Lung (tissue), 12 donors: ENCODE results near the gene ENOPH1. TPM values are rescaled to one million over a fixed set of nuclear protein-coding genes. Genes with fewer than 3 reads are reported as not detected.
A peak's percentile ranks its signal among the peaks of the same experiment; 100 is the strongest.
"Not testable (repeated sequence)": the region's sequence is repeated elsewhere in the genome, so short reads cannot be mapped to it uniquely, and the experiment has no call there.

Experiments used
- ATAC-seq: fragments of 200-7000 bp; cut with Tn5 transposase; one replicate; pipeline ENCODE4 v1.9.1; 2020; ENCODE audit warnings: moderate number of reproducible peaks; ENCODE audit not compliant: insufficient read depth, low FRiP score
- DNase-seq, 3 donors: peaks; one replicate each; pipeline ENCODE4 v3.0.0-alpha.2; 2013 to 2017
- H3K27ac ChIP-seq, 2 donors: one replicate each; pipeline ENCODE4 v1.5.1; 2013; ENCODE audit warnings: mild to moderate bottlenecking in 2 of 2, moderate library complexity in 2 of 2, control low read depth in 1 of 2, inconsistent platforms in 1 of 2, low read depth in 1 of 2, low read length in 1 of 2
- H3K27me3 ChIP-seq, 3 donors: one replicate each; pipeline ENCODE4 v1.5.1; 2013; ENCODE audit warnings: low read length in 2 of 3; ENCODE audit not compliant: control insufficient read depth in 3 of 3, insufficient read depth in 3 of 3
- H3K36me3 ChIP-seq, 4 donors: one replicate each; pipeline ENCODE4 v1.5.1; 2013; ENCODE audit warnings: low read length in 4 of 4, mild to moderate bottlenecking in 1 of 4, moderate library complexity in 1 of 4; ENCODE audit not compliant: control insufficient read depth in 4 of 4, insufficient read depth in 4 of 4
- H3K4me1 ChIP-seq, 5 donors: one replicate each; pipeline ENCODE4 v1.5.1; 2013; ENCODE audit warnings: low read length in 5 of 5, mild to moderate bottlenecking in 2 of 5, moderate library complexity in 1 of 5; ENCODE audit not compliant: control insufficient read depth in 5 of 5, insufficient read depth in 5 of 5
- H3K4me3 ChIP-seq: one replicate; pipeline ENCODE4 v1.5.1; 2013; ENCODE audit warnings: mild to moderate bottlenecking, control low read depth, moderate library complexity
- H3K9ac ChIP-seq, 2 donors: one replicate each; pipeline ENCODE4 v1.5.1; 2013; ENCODE audit warnings: low read length in 2 of 2, control low read depth in 1 of 2; ENCODE audit not compliant: insufficient read depth in 1 of 2
- H3K9me3 ChIP-seq, 4 donors: one replicate each; pipeline ENCODE4 v1.5.1; 2013; ENCODE audit warnings: low read length in 3 of 4, mild to moderate bottlenecking in 1 of 4, moderate library complexity in 1 of 4; ENCODE audit not compliant: control insufficient read depth in 4 of 4, insufficient read depth in 3 of 4
- CTCF ChIP-seq: IDR thresholded peaks from 2 replicates; pipeline ENCODE4 v1.5.1; 2012; ENCODE audit warnings: mild to moderate bottlenecking; ENCODE audit errors: control extremely low read depth, extremely low read depth
- WGBS, 2 donors: extraction: QIAGEN DNeasy Blood & Tissue Kit; methylation state at CpG; one replicate each; pipeline ENCODE4 v1.1.7; 2013; 5-methylcytosine and 5-hydroxymethylcytosine counted together
- polyA plus RNA-seq, 2 donors: library from polyadenylated mRNA; stranded (reverse); fragments of 200-250 nt; gene quantifications; one replicate each; pipeline ENCODE4 v1.2.1, GENCODE V29; 2013
- total RNA-seq, 2 donors: library from RNA; depleted of rRNA in 1 of 2; stranded (reverse); fragments of >200 nt in 1 of 2; gene quantifications; one replicate each; pipeline ENCODE4 v1.2.1, GENCODE V29; 2014 to 2021
- donor health status: control.
- donor health status: control.
- donor health status: Bipolar disorder and iron deficiency.
- donor health status: healthy.
- donor health status: DM: yes; HTN: yes; CAD: no.

Gene ENOPH1
- total and polyA plus RNA-seq, 4 donors: 28.5 to 45.3 (median 34.0) TPM

GRCh38 chr4:82462415-82462831 lies 32.0 kb downstream of the ENOPH1 start:
- WGBS, 2 donors: 11% methylated on average over 7 of the region's 7 CpGs
- DNase-seq (peak; percentile 96 to 97 (median 97)), ATAC-seq (peak; percentile 77)
- TF ChIP-seq CTCF: peak; percentile 75
- H3K4me3 ChIP-seq: no peak overlapping the region
- H3K9me3 ChIP-seq: no peaks in the 10 kb centered on the region
- H3K9ac ChIP-seq: no peak overlapping the region
- no peaks in the 10 kb centered on the region for H3K27me3 ChIP-seq
- peaks cover 4 to 17% (median 9%) of the 10 kb centered on the region in 4 donors for H3K36me3 ChIP-seq
- H3K4me1 ChIP-seq: peaks cover 0 to 4% (median 2%) of the 10 kb centered on the region in 5 donors
- no peak overlapping the region for H3K27ac ChIP-seq

- DNase-seq: no peak
- H3K9ac ChIP-seq: no peak overlapping the region
- no peak overlapping the region for H3K4me3 ChIP-seq
- no peak for ATAC-seq
- TF ChIP-seq CTCF: no peak
- H3K36me3 ChIP-seq: peaks cover 0 to 11% (median 9%) of the 10 kb centered on the region in 4 donors
- H3K27ac ChIP-seq: no peak overlapping the region
- H3K4me1 ChIP-seq: peaks cover 0 to 4% (median 2%) of the 10 kb centered on the region in 5 donors
- WGBS, 2 donors: 97 to 99% methylated on average over 1 of the region's 1 CpG
- H3K9me3 ChIP-seq: no peaks in the 10 kb centered on the region
- H3K27me3 ChIP-seq: no peaks in the 10 kb centered on the region
These were observed 32.8 kb downstream of the ENOPH1 start for GRCh38 chr4:82463221-82463620.

GRCh38 chr4:82467471-82467870 lies 37.1 kb downstream of the ENOPH1 start:
- no peak overlapping the region for H3K9ac ChIP-seq
- H3K36me3 ChIP-seq: peaks cover 0 to 1% (median 0%) of the 10 kb centered on the region in 4 donors
- no peak overlapping the region for H3K4me3 ChIP-seq
- no peak for DNase-seq
- no peak for ATAC-seq
- WGBS, 2 donors: 53 to 62% methylated on average over 3 of the region's 3 CpGs
- no peak for TF ChIP-seq CTCF
- H3K27ac ChIP-seq: no peak overlapping the region
- no peaks in the 10 kb centered on the region for H3K9me3 ChIP-seq
- H3K27me3 ChIP-seq: no peaks in the 10 kb centered on the region
- H3K4me1 ChIP-seq: peaks cover 0 to 5% (median 2%) of the 10 kb centered on the region in 5 donors

- no peak for TF ChIP-seq CTCF
- Histone ChIP-seq H3K4me3 (no peak overlapping the region), H3K9me3 (no peaks in the 10 kb centered on the region), H3K27me3 (no peaks in the 10 kb centered on the region), H3K4me1 (peaks cover 0 to 5% (median 0%) of the 10 kb centered on the region in 5 donors), H3K27ac (no peak overlapping the region), H3K9ac (no peak overlapping the region), H3K36me3 (no peaks in the 10 kb centered on the region)
- WGBS, 2 donors: 80 to 86% methylated on average over 2 of the region's 2 CpGs
- DNase-seq: peak in 2 of 3 donors; percentile 51 to 61
- ATAC-seq: no peak
These were observed 39.5 kb downstream of the ENOPH1 start for GRCh38 chr4:82469791-82470345.

GRCh38 chr4:82473080-82473479 lies 42.7 kb downstream of the ENOPH1 start:
- DNase-seq, ATAC-seq: not testable (repeated sequence)

More at GRCh38 chr4:82473080-82473479, 42.7 kb downstream of the ENOPH1 start:
- not testable (repeated sequence) for H3K9me3 ChIP-seq, H3K4me1 ChIP-seq, H3K27me3 ChIP-seq, H3K9ac ChIP-seq, H3K4me3 ChIP-seq, H3K36me3 ChIP-seq, H3K27ac ChIP-seq
- 58 to 69% methylated on average over 5 of the region's 5 CpGs for WGBS, 2 donors
